Effector CD8-positive, alpha-beta T cell (primary cell): ENCODE measurements around the gene PARD3B.

Source experiments
- DNase-seq: peaks from one replicate; lab custom pipeline; 2025; lab: John Stamatoyannopoulos, UW

PARD3B gene

GRCh38 chr2:204696124-204696523 is 150.8 kb downstream of the PARD3B start:
- no peak for DNase-seq

GRCh38 chr2:204705243-204705932 is 160.1 kb downstream of the PARD3B start:
- DNase-seq: no peak

GRCh38 chr2:204706939-204707338 is 161.7 kb downstream of the PARD3B start:
- no peak for DNase-seq

- DNase-seq: no peak
Observed at GRCh38 chr2:204713211-204713610, 167.9 kb downstream of the PARD3B start.

- DNase-seq: no peak
Observed at GRCh38 chr2:204715361-204715760, 170.1 kb downstream of the PARD3B start.

GRCh38 chr2:204717591-204717990 is 172.3 kb downstream of the PARD3B start:
- DNase-seq: no peak

- no peak for DNase-seq
Observed at GRCh38 chr2:204718607-204719006, 173.3 kb downstream of the PARD3B start.

GRCh38 chr2:204720874-204721273 is 175.6 kb downstream of the PARD3B start:
- DNase-seq: no peak

- DNase-seq: no peak
Observed at GRCh38 chr2:204722207-204722606, 176.9 kb downstream of the PARD3B start.

GRCh38 chr2:204722691-204723090 is 177.4 kb downstream of the PARD3B start:
- DNase-seq: no peak

GRCh38 chr2:204725693-204726360 is 180.6 kb downstream of the PARD3B start:
- no peak for DNase-seq

GRCh38 chr2:204726831-204727230 is 181.6 kb downstream of the PARD3B start:
- no peak for DNase-seq

GRCh38 chr2:204727368-204727767 is 182.1 kb downstream of the PARD3B start:
- DNase-seq: no peak

- no peak for DNase-seq
Observed at GRCh38 chr2:204730603-204731002, 185.3 kb downstream of the PARD3B start.

GRCh38 chr2:204732019-204732418 is 186.7 kb downstream of the PARD3B start:
- DNase-seq: no peak

- no peak for DNase-seq
Observed at GRCh38 chr2:204737296-204737695, 192.0 kb downstream of the PARD3B start.

GRCh38 chr2:204738721-204739120 is 193.4 kb downstream of the PARD3B start:
- DNase-seq: no peak

- DNase-seq: no peak
Observed at GRCh38 chr2:204743393-204743960, 198.2 kb downstream of the PARD3B start.

- no peak for DNase-seq
Observed at GRCh38 chr2:204744506-204744905, 199.2 kb downstream of the PARD3B start.

GRCh38 chr2:204748286-204748685 is 203.0 kb downstream of the PARD3B start:
- DNase-seq: no peak

- no peak for DNase-seq
Observed at GRCh38 chr2:204749319-204749718, 204.0 kb downstream of the PARD3B start.

- no peak for DNase-seq
Observed at GRCh38 chr2:204750389-204750788, 205.1 kb downstream of the PARD3B start.

- DNase-seq: no peak
Observed at GRCh38 chr2:204751472-204751871, 206.2 kb downstream of the PARD3B start.
